IPS-18c (cell line): ENCODE measurements around the gene CACNB2.

Experiments used
- H3K4me3 ChIP-seq: 2 replicates; pipeline ENCODE4 v1.7.0; 2013; ENCODE audit warnings: low read depth, mild to moderate bottlenecking, low read length, moderate library complexity; ENCODE audit not compliant: insufficient read depth
- H3K9me3 ChIP-seq: one replicate; pipeline ENCODE4 v1.6.1; 2013; ENCODE audit warnings: mild to moderate bottlenecking, low read length, moderate library complexity; ENCODE audit not compliant: control insufficient read depth, insufficient read depth

CACNB2 gene

GRCh38 chr10:18514537-18514936, 374.3 kb downstream of the CACNB2 start:
- Histone ChIP-seq H3K4me3 (no peak overlapping the region), H3K9me3 (no peaks in the 10 kb centered on the region)

DNA sequence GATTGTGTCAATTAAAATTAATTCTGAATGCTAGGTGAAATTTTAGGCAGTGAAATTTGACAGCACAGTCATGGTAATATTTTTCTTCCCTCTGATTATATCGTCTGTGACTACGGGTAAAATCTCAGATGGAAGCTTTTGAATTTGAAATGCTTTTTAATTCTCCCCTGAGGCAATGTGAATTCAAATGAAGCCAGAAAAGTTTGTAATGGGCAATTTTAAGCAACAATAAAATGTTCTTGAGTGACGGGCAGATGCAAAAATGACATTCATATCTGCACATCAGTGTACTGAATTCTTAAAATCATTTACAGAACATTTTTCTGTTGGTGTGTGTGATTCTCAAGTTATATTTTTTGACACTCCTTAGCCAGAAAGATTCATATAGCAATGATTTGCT, 376.6 kb downstream of the CACNB2 start:
- Histone ChIP-seq H3K9me3 (no peaks in the 10 kb centered on the region), H3K4me3 (no peak overlapping the region)

DNA sequence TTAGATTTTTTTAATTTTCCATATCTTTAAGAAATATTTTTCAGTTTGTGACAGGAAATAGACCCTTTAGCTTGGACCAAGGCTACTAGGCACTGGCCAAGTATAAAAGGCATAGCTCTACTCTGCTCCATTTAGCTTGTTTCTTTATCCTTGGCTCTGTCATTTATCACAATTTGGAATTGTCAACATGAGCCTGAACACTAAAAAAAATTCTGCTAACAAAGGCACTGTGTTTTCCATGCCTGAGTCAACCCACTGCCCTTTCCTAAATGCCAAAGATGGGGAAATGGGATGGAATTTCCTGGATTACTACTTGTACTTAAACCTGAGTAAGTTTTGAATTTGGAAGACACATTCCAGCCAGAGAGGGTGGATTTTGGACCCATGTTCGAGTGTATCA, 382.8 kb downstream of the CACNB2 start:
- H3K4me3 ChIP-seq: no peak overlapping the region
- H3K9me3 ChIP-seq: no peaks in the 10 kb centered on the region

- H3K9me3 ChIP-seq: no peaks in the 10 kb centered on the region
- H3K4me3 ChIP-seq: no peak overlapping the region
These were observed 383.6 kb downstream of the CACNB2 start for GRCh38 chr10:18523858-18524257.

DNA sequence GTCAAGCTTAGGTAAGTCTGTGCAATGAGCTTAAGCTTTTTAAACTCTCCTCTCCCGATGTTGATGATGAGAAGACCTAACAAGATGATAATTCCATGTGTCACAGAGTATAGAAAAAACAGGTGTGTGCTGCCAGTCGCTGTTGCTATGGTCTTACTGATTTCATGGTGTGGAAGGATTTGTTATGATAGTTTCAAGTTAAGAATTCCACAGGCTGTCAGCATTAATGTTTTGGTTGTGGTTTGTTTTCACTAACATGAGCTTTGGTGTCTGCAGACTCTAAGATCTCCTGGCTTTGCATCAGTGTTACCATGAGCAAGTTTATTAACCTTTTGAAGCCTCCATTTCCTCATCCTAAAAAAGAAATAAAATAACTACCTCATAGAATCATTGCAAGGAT, 387.5 kb downstream of the CACNB2 start:
- Histone ChIP-seq H3K9me3 (no peaks in the 10 kb centered on the region), H3K4me3 (no peak overlapping the region)

GRCh38 chr10:18528292-18528691, 388.1 kb downstream of the CACNB2 start:
- H3K4me3 ChIP-seq: no peak overlapping the region

GRCh38 chr10:18532881-18533535, 392.8 kb downstream of the CACNB2 start:
- Histone ChIP-seq H3K9me3 (no peaks in the 10 kb centered on the region), H3K4me3 (no peak overlapping the region)

More at GRCh38 chr10:18528292-18528691, 388.1 kb downstream of the CACNB2 start:
- no peaks in the 10 kb centered on the region for H3K9me3 ChIP-seq

- Histone ChIP-seq H3K4me3 (no peak overlapping the region), H3K9me3 (no peaks in the 10 kb centered on the region)
These were observed 393.7 kb downstream of the CACNB2 start for GRCh38 chr10:18533896-18534295.

- H3K9me3 ChIP-seq: no peaks in the 10 kb centered on the region
These were observed 399.1 kb downstream of the CACNB2 start for GRCh38 chr10:18539335-18539734.

DNA sequence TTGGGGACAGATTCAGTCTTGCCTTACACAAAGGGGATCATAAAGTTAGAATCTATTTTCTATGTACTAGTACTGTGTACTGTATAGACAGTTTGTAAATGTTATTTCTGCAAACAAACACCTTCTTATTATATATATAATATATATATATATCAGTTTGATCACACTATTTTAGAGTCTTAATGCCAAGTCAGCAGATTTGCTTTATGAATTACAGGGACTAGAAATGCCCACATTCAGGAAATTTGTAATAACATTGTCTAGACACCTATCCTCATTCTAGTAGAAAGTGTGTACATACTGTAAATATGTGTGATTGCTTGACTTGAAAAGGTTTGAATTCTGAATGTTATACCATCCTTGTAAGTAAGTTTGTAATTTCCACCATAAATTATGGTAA, 400.0 kb downstream of the CACNB2 start:
- H3K9me3 ChIP-seq: no peaks in the 10 kb centered on the region
- H3K4me3 ChIP-seq: no peak overlapping the region

More at GRCh38 chr10:18539335-18539734, 399.1 kb downstream of the CACNB2 start:
- H3K4me3 ChIP-seq: no peak overlapping the region

DNA sequence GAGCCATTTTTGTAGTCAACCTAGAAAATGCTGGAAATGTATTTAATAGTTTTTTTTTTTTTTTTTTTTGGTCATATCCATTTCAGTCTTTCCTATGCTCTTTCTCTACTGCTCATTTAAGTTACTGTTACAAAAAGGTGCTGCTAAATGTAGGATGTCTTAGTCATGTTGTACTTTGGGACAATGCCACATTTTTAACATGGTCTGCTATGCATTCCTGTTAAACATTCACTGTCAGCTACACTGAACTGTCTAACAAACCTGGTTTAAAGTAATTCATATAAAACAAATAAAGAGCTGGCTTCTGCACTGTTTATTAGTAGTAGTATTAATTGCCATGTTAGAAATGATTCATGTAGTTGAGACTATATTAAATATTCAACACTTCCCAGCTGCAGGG, 402.6 kb downstream of the CACNB2 start:
- Histone ChIP-seq H3K4me3 (no peak overlapping the region), H3K9me3 (no peaks in the 10 kb centered on the region)

DNA sequence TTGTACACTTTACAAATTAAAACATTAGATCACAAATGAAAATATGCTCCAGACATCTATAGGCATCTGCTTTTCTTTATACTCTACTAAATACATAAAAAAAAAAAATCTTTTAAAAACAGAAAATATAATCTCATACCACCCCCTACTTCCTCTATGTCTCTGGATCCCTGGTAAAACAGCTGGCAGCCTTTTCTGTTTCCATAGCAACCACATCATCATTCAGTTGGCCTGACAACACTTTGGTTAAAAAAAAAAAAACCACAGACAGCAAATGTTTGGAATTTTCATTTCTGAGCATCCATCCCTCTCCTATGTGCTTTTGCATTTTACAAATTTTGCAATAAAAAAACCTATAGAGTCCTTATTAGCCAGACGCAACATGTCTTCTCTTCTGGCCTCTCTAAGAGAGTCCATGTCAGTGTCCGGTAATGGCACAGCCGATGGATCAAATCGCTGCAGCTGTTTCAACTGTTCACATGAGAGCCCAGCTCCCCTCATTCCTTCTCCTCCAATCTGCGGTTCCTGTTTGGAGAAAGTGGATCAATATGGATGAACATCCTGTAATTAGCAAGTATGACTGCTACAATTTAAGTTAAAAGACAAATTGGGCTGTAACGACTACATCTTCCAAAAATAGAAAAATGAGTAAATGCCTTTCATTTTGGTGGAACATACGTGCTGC, 405.5 kb downstream of the CACNB2 start:
- H3K9me3 ChIP-seq: no peaks in the 10 kb centered on the region
- H3K4me3 ChIP-seq: no peak overlapping the region

DNA sequence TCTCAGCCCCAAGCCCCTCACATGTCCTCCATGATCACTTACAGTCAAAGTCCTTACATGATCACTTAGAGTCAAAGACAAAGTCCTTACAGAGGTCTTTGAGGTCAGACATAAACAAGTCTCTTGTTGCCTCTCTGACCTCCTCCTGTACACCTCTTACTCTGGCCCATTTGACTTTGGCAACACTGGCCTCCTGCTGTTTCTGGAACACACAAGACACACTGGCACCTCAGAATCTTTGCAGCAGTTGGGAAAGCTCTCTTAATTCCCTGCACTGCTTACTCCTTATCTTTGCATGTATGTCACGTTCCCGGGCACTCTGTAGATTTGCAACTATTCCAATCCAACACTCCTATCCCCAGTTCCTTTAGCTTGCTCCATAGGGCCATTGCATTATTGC, 408.9 kb downstream of the CACNB2 start:
- Histone ChIP-seq H3K9me3 (no peaks in the 10 kb centered on the region), H3K4me3 (no peak overlapping the region)

DNA sequence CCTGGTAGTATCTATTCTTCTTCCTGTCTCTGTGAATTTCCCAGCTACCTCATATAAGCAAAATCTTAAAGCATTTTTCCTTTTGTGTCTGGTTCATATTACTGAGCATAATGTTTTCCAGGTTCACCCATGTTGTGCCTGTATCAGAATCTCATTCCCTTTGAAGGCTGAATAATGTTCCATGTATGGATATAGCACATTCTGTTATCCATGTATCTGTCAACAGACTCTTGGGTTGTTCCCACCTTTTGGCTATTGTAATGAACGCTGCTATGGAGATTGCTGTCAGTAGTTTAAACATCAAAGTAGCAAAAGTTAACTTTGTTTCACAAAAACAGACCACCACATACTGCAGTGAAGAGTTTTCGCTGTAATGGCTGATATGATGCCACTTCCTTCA, 411.2 kb downstream of the CACNB2 start:
- Histone ChIP-seq H3K4me3 (no peak overlapping the region), H3K9me3 (no peaks in the 10 kb centered on the region)

- Histone ChIP-seq H3K9me3 (peaks cover 2% of the 10 kb centered on the region), H3K4me3 (no peak overlapping the region)
These were observed 414.3 kb downstream of the CACNB2 start for GRCh38 chr10:18554479-18554878.

DNA sequence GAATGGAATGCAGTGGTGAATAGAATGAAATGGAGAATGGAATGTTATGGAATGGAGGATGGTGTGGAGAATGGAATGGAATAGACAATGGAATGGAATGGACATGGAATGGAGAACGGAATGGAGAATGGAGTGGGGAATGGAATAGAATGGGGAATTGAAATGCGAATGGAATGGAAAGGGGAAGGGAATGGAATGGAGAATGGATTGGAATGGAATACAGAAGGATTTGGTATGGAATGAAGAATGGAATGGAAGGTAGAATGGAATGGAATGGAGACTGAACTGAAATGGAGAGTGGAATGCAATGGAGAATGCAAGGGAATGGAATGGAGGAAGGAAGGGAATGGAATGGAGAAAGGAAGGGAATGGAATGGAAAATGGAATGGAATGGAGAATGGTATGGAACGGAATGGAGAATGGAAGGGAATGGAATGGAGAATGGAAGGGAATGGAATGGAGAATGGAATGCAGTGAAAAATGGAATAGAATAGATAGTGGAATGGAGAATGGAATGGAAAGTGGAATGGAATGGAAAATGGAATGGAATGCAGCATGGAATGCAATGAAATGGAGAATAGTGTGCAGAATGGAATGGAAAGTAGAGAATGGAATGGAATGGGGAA, 416.4 kb downstream of the CACNB2 start:
- H3K9me3 ChIP-seq: peaks cover 2% of the 10 kb centered on the region
- no peak overlapping the region for H3K4me3 ChIP-seq

DNA sequence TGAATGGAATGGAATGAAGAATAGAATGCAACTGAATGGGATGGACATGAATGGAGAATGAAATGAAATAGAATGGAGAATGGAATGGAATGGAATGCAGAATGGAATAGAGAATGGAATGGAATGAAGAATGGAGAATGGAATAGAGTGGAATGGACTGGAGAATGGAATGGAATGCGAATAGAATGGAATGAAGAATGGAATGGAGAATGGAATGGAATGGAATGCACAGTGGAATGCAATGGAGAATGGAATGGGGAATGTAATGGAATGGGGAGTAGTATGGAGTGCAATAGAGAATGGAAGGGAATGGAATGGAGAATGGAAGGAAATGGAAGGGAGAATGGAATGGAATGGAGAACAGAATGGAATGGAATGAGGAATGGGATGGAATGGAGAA, 417.7 kb downstream of the CACNB2 start:
- Histone ChIP-seq H3K9me3 (peaks cover 2% of the 10 kb centered on the region), H3K4me3 (no peak overlapping the region)

DNA sequence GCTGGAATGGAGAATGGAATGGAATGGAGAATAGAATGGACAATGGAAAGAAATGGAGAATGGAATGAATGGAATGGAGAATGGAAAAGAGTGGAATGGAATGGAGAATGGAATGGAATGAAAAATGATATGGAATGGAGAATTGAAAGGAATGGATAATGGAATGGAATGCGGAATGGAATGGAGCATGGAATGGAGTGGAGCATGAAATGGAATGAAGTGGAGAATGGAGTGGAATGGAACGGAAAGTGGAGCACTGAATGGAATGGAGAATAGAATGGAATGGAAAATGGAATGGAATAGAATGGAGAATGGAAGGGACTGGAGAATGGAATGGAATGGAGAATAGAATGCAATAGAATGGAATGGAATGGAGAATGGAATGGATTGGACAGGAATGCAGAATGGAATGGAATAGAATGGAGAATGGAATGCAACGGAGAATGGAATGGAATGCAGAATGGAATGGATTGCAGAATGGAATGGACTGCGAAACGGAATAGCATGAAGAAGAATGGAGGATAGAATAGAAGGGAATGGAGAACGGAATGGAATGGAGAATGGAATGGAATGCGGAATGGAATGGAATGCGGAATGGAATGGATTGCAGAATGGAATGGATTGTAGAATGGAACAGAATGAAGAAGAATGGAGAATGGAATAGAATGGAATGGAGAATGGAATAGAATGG, 421.8 kb downstream of the CACNB2 start:
- Histone ChIP-seq H3K4me3 (no peak overlapping the region), H3K9me3 (peaks cover 2% of the 10 kb centered on the region)
